Heart right ventricle (tissue), 16 donors: ENCODE results near the gene ATP2A1. TPM values are rescaled to one million over a fixed set of nuclear protein-coding genes. Genes with fewer than 3 reads are reported as not detected.
"Not testable (repeated sequence)": the region's sequence is repeated elsewhere in the genome, so short reads cannot be mapped to it uniquely, and the experiment has no call there.

ENCODE experiments used
- ATAC-seq, 8 donors: fragments of 200-7000 bp; cut with Tn5 transposase; one replicate each; pipeline ENCODE4 v1.9.1; 2020; ENCODE audit warnings: mild to moderate bottlenecking in 8 of 8, moderate library complexity in 8 of 8, moderate number of reproducible peaks in 1 of 8
- DNase-seq, 2 donors: peaks; one replicate each; pipeline ENCODE4 v3.0.0-alpha.2; 2020
- H3K27ac ChIP-seq, 10 donors: fragments of 200-600 bp; sonication (generic) in 2 of 10; one replicate each; pipeline versions ENCODE4 v1.5.0 to v1.8.0; 2020 to 2022; ENCODE audit warnings: mild to moderate bottlenecking in 3 of 10
- H3K27me3 ChIP-seq, 7 donors: fragments of 200-600 bp; one replicate each; pipeline ENCODE4 v1.8.0; 2021 to 2022; ENCODE audit warnings: mild to moderate bottlenecking in 2 of 7
- H3K36me3 ChIP-seq, 9 donors: fragments of 200-600 bp; sonication (generic) in 1 of 9; one replicate each; pipeline versions ENCODE4 v1.5.0 to v1.8.0; 2020 to 2022; ENCODE audit warnings: mild to moderate bottlenecking in 2 of 9
- H3K4me1 ChIP-seq, 9 donors: fragments of 200-600 bp; sonication (generic) in 1 of 9; one replicate each; pipeline versions ENCODE4 v1.5.0 to v1.8.0; 2020 to 2022; ENCODE audit warnings: mild to moderate bottlenecking in 4 of 9
- H3K4me3 ChIP-seq, 10 donors: fragments of 200-600 bp; sonication (generic) in 2 of 10; one replicate each; pipeline versions ENCODE4 v1.5.0 to v1.8.0; 2020 to 2022; ENCODE audit warnings: mild to moderate bottlenecking in 7 of 10, moderate library complexity in 2 of 10
- H3K9me3 ChIP-seq, 11 donors: fragments of 200-600 bp in 10 of 11; sonication (generic) in 2 of 11; one replicate each; pipeline versions ENCODE4 v1.5.0 to v1.8.0; 2013 to 2022; ENCODE audit warnings: mild to moderate bottlenecking in 2 of 11, control low read depth in 1 of 11, moderate library complexity in 1 of 11
- WGBS, 2 donors: extraction: QIAGEN DNeasy Blood & Tissue Kit; methylation state at CpG; one replicate each; pipeline ENCODE4 v1.1.7; 2013; ENCODE audit warnings: inconsistent platforms in 1 of 2; 5-methylcytosine and 5-hydroxymethylcytosine counted together
- intact Hi-C, 10 donors: fragments of 100-400 bp; cut with DNase I; formaldehyde crosslinking; loops; one replicate each; pipeline versions ENCODE4 v1.11.1 to v1.14.2; 2022
- polyA plus RNA-seq, 2 donors: library from polyadenylated mRNA; stranded (reverse); fragments of 200-250 nt; gene quantifications; one replicate each; pipeline ENCODE4 v1.2.3, GENCODE V29; 2013
- total RNA-seq, 10 donors: library from RNA; stranded (reverse); fragmentation: NEBNext Ultra II Directional in 3 of 10; extraction: Animal tissue kit (Norgen Biotek cat#: 25700) in 3 of 10; gene quantifications; one replicate each; pipeline versions ENCODE4 v1.2.1 to v1.2.4, GENCODE V29; 2021 to 2023
- TF ChIP-seq, protein P1 (sequence below), 9 donors: fragments of 200-600 bp; sonication (generic) in 2 of 9; IDR thresholded peaks; one replicate each; pipeline versions ENCODE4 v1.5.0 to v1.8.0; 2021 to 2022; ENCODE audit warnings: antibody characterized with exemption in 9 of 9, mild to moderate bottlenecking in 5 of 9, moderate library complexity in 1 of 9
- donor health status: Arrhythmogenic right ventricular cardiomyopathy.
- donor health status: ischemic (EF 13 %, LVEDD 7.1; RV severe dilation, severe dysfunction).
- donor health status: healthy with polysubstance abuse.
- donor health status: DM: no; HTN: yes; CAD: no.
- donor health status: DM: no; HTN: no; CAD: no.
- donor health status: ischemic (EF 25% LVEDD 6.9; RV normal size, moderate dysfunction).
- donor health status: ischemic (EF 25% LVEDD 5.7; RV mildly dilated, moderate dysfunction).
- donor health status: healthy.
- donor health status: DM: yes; HTN: yes; CAD: no.
- donor health status: Ischemic cardiomyopathy.
- donor health status: ischemic (EF 35%, LVEDD 5.7; RV mildly dilated, moderate dysfunction).
- donor health status: nonischemic (EF 11% LVEDD 7.7; RV severe dilation, severe dysfunction).
- donor health status: DM: yes; HTN: yes; CAD: no.
- donor health status: PGD.
- donor health status: ischemic (EF 29% LVEDD 5.4; RV normal size, mild dysfunction).
- donor health status: nonischemic (EF 23%, LVEDD 6.1; RV moderate dilation, normal function).

ATP2A1 gene
- total and polyA plus RNA-seq, 12 donors = 0.13 to 1.0 (median 0.23) TPM

DNA sequence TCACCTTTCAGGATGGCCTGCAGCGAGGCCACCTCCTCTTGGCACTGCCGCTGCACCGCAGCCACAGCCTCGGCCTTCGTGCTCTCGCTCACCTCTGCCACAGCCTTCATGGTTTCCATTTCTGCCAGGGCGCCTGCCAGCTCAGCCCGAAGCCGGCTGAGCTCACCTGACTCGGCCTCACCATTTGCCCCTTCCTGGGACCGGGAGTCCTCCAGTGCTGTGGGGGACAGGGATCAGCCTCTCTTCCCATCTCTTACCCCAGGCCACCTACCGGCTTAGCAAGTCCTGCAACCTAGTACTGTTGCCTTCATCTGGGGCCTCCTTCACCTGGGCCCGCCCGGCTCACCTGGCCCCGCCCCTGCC, 46.1 kb downstream of the ATP2A1 start:
- WGBS, 2 donors = 28 to 33% methylated on average over 15 of the region's 15 CpGs
- no peak for ATAC-seq

DNA sequence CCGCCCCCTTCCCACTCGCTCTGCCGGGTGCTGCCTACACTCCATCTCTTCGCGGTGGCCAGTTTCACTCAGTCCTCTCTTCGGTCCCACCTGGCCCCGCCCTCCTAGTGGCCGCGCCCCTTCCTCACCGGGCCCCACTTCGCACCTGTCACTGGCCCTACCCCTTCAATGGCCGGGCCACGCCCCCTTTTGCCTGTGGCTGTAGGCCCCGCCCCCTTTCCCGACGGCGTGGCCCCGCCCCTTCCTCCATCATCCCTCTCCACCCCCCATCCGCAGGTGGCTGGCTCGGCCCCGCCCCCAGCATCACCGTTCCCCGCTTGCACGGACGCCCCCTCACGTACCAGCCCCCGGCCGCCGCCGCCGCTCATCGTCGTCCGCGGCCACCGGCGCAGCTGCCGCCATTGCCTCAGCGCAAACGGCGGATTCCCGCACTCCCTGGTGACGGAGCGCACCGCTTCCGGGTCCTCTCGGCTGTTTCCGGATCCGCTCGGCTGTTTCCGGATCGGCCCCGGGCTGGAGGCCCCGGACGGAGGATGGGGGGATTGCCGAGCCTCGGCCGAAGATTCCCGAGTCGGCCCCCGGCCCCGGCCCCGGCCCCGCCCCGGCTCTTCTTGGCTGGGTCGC, 46.6 kb downstream of the ATP2A1 start, which contains the start of gene RABEP2:
Gene RABEP2 (minus strand): TSS at position 477 of the 624 bp plus-strand sequence. CDS start 75 bp downstream, at position 402.
- Histone ChIP-seq H3K36me3 (peaks cover 0 to 30% (median 6%) of the 10 kb centered on the region in 9 donors), H3K4me1 (peaks cover 2 to 20% (median 11%) of the 10 kb centered on the region in 9 donors), H3K27me3 (no peaks in the 10 kb centered on the region), H3K4me3 (peak within 1 kb of the TSS; percentile 42 to 92 (median 86)), H3K9me3 (no peaks in the 10 kb centered on the region), H3K27ac (peak within 1 kb of the TSS; percentile 89 to 100 (median 99))
- peak; percentile 93 to 97 for DNase-seq
- 1% methylated on average over 62 to 66 of the region's 66 CpGs for WGBS, 2 donors
- TF ChIP-seq, protein P1, sequence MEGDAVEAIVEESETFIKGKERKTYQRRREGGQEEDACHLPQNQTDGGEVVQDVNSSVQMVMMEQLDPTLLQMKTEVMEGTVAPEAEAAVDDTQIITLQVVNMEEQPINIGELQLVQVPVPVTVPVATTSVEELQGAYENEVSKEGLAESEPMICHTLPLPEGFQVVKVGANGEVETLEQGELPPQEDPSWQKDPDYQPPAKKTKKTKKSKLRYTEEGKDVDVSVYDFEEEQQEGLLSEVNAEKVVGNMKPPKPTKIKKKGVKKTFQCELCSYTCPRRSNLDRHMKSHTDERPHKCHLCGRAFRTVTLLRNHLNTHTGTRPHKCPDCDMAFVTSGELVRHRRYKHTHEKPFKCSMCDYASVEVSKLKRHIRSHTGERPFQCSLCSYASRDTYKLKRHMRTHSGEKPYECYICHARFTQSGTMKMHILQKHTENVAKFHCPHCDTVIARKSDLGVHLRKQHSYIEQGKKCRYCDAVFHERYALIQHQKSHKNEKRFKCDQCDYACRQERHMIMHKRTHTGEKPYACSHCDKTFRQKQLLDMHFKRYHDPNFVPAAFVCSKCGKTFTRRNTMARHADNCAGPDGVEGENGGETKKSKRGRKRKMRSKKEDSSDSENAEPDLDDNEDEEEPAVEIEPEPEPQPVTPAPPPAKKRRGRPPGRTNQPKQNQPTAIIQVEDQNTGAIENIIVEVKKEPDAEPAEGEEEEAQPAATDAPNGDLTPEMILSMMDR (IDR thresholded peaks at IDR 0.05) = no peak
- peak; percentile 93 to 96 (median 95) for ATAC-seq
- intact Hi-C loops = loop anchor here in 8 of 10 donors (1.0 to 10.0 kb wide), 10 partner anchors 20 to 440 kb away; partner anchors contain the start of genes SH2B1 (in 4 of the 8), ATP2A1 (in 2 of the 8), ATXN2L (in 2 of the 8) and NFATC2IP (in 2 of the 8)

More for the DNA sequence above, 46.1 kb downstream of the ATP2A1 start:
- intact Hi-C loops = loop anchor here in 7 of 10 donors (2.0 to 10.0 kb wide), 6 partner anchors 26 to 440 kb away; partner anchors contain the start of genes SH2B1 (in 3 of the 7), ATP2A1 (in 2 of the 7) and NFATC2IP (in 1 of the 7)
- TF ChIP-seq, protein P1 (IDR thresholded peaks at IDR 0.05) = no peak
- H3K4me3 ChIP-seq = peak overlapping the region; percentile 42 to 92 (median 86)
- peaks cover 0 to 35% (median 6%) of the 10 kb centered on the region in 9 donors for H3K36me3 ChIP-seq
- H3K4me1 ChIP-seq = peaks cover 2 to 20% (median 11%) of the 10 kb centered on the region in 9 donors
- H3K27ac ChIP-seq = peak overlapping the region in 9 of 10 donors; percentile 97 to 100 (median 99)
- no peaks in the 10 kb centered on the region for H3K27me3 ChIP-seq
- H3K9me3 ChIP-seq = no peaks in the 10 kb centered on the region
- DNase-seq = no peak

DNA sequence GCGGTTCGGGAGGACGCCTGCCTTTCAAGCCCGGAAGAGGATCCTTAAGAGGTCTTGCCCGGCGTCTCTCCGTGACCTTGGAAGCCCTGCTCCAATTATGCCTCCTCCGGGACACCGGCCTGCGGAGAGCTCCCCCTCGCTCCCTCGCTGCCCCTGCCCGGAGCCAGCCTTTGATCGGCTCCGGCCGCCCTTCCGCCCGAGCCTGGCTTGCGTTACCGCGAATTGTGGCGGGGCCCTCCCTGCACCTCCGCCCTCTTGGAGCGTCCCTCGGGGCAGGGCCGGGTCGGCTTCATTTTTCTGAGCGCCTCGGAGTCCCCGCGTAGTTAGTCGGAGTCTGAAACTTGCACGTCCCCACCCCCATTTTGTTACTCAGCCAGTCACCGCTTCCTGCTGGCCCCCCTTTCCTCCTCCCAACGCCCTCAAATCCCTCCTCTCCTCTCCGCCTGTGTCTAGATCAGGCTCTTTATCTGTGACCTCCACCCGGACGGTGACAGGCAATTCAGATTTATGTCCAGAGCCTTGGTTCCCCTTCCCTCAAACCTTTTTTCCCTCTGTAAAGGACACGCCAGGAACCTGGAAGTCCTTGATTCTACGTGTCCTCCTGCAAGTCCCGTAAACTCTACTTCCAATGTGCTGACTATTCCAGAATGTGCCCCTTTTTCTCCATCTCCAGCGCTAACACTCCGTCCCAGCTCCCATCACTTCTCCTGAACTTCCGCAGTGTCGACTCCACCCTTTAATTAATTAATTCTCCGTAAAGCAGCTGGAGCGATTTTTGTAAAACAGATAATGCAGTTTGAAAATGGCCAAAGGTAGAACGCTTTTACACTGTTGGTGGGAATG, 47.3 kb downstream of the ATP2A1 start:
- no peaks in the 10 kb centered on the region for H3K27me3 ChIP-seq
- WGBS, 2 donors = 1% methylated on average over 48 of the region's 48 CpGs
- peak overlapping the region; percentile 89 to 100 (median 99) for H3K27ac ChIP-seq
- peaks cover 0 to 24% (median 6%) of the 10 kb centered on the region in 9 donors for H3K36me3 ChIP-seq
- H3K4me1 ChIP-seq = peaks cover 2 to 20% (median 11%) of the 10 kb centered on the region in 9 donors
- H3K9me3 ChIP-seq = no peaks in the 10 kb centered on the region
- peak overlapping the region; percentile 42 to 92 (median 86) for H3K4me3 ChIP-seq
- TF ChIP-seq, protein P1 (IDR thresholded peaks at IDR 0.05) = peak in 1 of 9 donors; percentile 13
- intact Hi-C loops = loop anchor here in 7 of 10 donors (1.0 to 10.0 kb wide), 9 partner anchors 20 to 441 kb away; partner anchors contain the start of genes SH2B1 (in 4 of the 7), ATP2A1 (in 2 of the 7), ATXN2L (in 2 of the 7) and NFATC2IP (in 2 of the 7)
- ATAC-seq (peak; percentile 77 to 85 (median 80)), DNase-seq (peak; percentile 85 to 88)

DNA sequence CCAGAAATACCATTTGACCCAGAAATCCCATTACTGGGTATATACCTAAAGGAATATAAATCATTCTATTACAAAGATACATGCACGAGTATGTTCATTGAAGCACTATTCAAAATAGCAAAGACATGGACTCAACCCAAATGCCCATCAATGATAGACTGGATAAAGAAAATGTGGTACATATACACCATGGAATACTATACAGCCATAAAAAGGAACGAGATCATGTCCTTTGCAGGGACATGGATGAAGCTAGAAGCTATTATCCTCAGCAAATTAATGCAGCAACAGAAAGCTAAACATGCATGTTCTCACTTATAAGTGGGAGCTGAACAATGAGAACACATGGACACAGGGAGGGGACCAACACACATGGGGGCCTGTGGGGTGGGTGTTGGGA, 48.0 kb downstream of the ATP2A1 start:
- Histone ChIP-seq H3K4me1 (peaks cover 2 to 20% (median 11%) of the 10 kb centered on the region in 9 donors), H3K36me3 (peaks cover 0 to 17% (median 3%) of the 10 kb centered on the region in 9 donors), H3K4me3 (peak overlapping the region in 8 of 10 donors; percentile 78 to 92 (median 86)), H3K27ac (peak overlapping the region in 9 of 10 donors; percentile 97 to 100 (median 99))
- ATAC-seq, DNase-seq, H3K9me3 ChIP-seq, H3K27me3 ChIP-seq: not testable (repeated sequence)
- 76% methylated on average over 2 of the region's 2 CpGs for WGBS, 2 donors
- intact Hi-C loops = loop anchor here in 6 of 10 donors (5.0 to 10.0 kb wide), 5 partner anchors 51 to 441 kb away; partner anchors contain the start of genes SH2B1 (in 3 of the 6), ATP2A1 (in 2 of the 6) and ATXN2L (in 2 of the 6)
